Activated CD4-positive, alpha-beta T cell treated with anti-CD3 and anti-CD28 coated beads, Interleukin-2, amount 10 ng/mL, durations not matched to agents 24 days and 14 days (primary cell): ENCODE measurements around the gene IFT57. TPM values are rescaled to one million over a fixed set of nuclear protein-coding genes. Genes with fewer than 3 reads are reported as not detected.
A peak's percentile ranks its signal among the peaks of the same experiment; 100 is the strongest.

Experiments used
- DNase-seq: peaks from one replicate; pipeline ENCODE4 v3.0.0; 2022
- H3K27ac Mint-ChIP-seq: one replicate; pipeline ENCODE4 v1.8.0; 2022; ENCODE audit warnings: mild to moderate bottlenecking, mixed read lengths
- H3K27me3 Mint-ChIP-seq: one replicate; pipeline ENCODE4 v1.8.0; 2022; ENCODE audit warnings: mixed read lengths
- H3K36me3 Mint-ChIP-seq: one replicate; pipeline ENCODE4 v1.8.0; 2022; ENCODE audit warnings: low read depth, mild to moderate bottlenecking, mixed read lengths
- H3K4me1 Mint-ChIP-seq: one replicate; pipeline ENCODE4 v1.8.0; 2021; ENCODE audit warnings: mixed read lengths
- H3K4me3 Mint-ChIP-seq: one replicate; pipeline ENCODE4 v1.8.0; 2022; ENCODE audit warnings: mild to moderate bottlenecking, moderate library complexity, mixed read lengths
- H3K9me3 Mint-ChIP-seq: one replicate; pipeline ENCODE4 v1.8.0; 2021; ENCODE audit warnings: mixed read lengths
- intact Hi-C: fragments of 100-400 bp; cut with micrococcal nuclease; formaldehyde crosslinking; loops from one replicate; pipeline ENCODE4 v1.15.1; 2023
- total RNA-seq: library from RNA; stranded (reverse); gene quantifications from 2 replicates; pipeline ENCODE4 v1.2.3, GENCODE V29; 2022

Gene IFT57
- total RNA-seq, 1 donor from 2014 or later, result 26.6 TPM

DNA sequence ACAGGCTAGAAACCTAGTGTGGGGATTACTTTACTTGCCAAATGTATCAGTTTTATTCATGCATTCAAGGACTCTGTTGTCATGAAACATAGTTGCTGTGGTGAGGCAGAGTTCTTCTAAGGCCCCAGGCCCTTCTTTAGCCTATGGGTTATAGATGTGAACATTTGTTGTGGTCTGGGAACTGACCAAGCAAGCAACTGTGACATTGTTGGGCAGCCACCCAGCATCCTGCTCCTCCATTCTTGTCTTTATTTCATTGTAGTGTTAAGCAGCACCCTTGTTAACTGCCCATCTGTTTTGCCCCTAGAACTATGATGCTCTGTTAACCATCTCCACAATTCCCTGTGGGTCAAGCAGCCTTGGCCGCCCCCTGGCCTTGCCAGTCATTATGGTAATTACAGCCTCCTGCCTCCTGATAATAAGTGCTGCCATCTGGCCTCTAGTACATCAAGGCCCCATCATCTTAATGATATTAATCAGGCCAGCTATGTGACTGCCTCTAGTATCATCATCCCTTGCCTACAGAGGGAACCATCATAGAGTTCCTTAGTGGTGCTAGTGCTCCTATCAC is 12.2 kb upstream of the IFT57 start:
- DNase-seq, result no peak
- intact Hi-C loops, result no loop called here
- Mint-ChIP-seq H3K27ac (no peak overlapping the region), H3K36me3 (no peaks in the 10 kb centered on the region), H3K9me3 (peaks cover 18% of the 10 kb centered on the region), H3K4me3 (no peak overlapping the region), H3K27me3 (peaks cover 2% of the 10 kb centered on the region), H3K4me1 (no peaks in the 10 kb centered on the region)

DNA sequence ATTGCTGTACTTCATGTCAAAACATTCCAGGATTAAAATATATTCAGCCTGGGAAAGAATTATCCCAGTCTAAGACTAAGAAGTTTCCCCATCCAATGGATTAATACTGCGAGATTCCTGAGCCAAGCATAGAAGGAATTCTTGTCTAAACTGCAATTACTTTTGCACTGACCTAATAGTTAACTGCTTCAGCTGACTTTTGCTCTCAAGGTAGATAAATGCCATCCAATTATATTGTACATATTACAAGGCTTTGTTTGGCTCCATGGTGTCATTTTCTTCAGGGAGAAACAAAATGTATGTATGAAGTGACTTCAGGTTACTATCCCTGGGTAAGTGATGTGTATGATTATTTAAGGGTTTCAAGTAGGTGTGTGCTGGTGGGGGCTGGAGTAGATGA is 6.1 kb upstream of the IFT57 start:
- H3K4me3 Mint-ChIP-seq, result no peak overlapping the region
- H3K36me3 Mint-ChIP-seq, result no peaks in the 10 kb centered on the region
- intact Hi-C loops, result no loop called here

DNA sequence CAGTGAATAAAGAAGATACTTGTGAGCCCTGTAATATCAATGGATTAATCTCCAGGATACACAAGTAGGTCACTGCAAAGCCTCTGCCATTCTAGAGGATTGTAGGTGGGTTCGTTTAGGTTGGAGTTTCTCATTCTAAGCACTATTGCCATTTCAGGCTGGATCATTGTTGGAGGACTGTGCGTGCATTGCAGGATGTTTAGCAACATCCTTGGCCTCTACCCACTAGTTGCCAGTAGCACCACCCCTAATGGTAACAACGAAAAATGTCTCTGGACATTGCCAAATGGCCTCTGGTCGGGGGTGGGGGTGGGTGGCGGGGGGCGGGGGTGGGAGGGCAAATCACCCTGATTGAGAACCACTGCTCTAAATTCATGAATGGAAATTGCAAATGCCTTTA is 4.9 kb upstream of the IFT57 start:
- Mint-ChIP-seq H3K4me3 (no peak overlapping the region), H3K27me3 (peaks cover 2% of the 10 kb centered on the region), H3K36me3 (peaks cover 1% of the 10 kb centered on the region), H3K27ac (no peak overlapping the region), H3K4me1 (peaks cover 23% of the 10 kb centered on the region), H3K9me3 (peaks cover 11% of the 10 kb centered on the region)
- intact Hi-C loops, result no loop called here
- DNase-seq, result no peak

More for the DNA sequence above, 6.1 kb upstream of the IFT57 start:
- Mint-ChIP-seq H3K4me1 (peaks cover 15% of the 10 kb centered on the region), H3K9me3 (peaks cover 11% of the 10 kb centered on the region), H3K27ac (no peak overlapping the region), H3K27me3 (peaks cover 2% of the 10 kb centered on the region)
- DNase-seq, result no peak

DNA sequence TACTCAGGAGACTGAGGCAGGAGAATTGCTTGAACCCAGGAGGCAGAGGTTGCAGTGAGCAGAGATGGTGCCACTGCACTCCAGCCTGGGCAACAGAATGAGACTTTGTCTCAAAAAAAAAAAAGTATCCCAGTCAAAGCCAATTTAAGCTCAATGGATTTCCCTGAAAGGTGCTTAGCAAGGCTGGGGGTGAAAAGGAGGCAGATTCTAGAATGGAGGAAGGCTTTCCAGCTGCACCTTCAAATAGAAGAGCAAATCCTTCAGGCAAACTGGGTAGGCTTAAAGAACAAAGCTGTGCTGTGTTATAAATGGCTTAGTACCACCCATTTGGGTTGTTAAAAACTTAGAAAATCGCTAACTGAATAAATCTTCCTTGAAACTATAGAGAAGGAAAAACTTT is 3.0 kb upstream of the IFT57 start:
- DNase-seq, result no peak
- no peaks in the 10 kb centered on the region for H3K27me3 Mint-ChIP-seq
- peaks cover 40% of the 10 kb centered on the region for H3K4me1 Mint-ChIP-seq
- no peak overlapping the region for H3K4me3 Mint-ChIP-seq
- H3K27ac Mint-ChIP-seq, result no peak overlapping the region
- intact Hi-C loops, result no loop called here
- H3K9me3 Mint-ChIP-seq, result peaks cover 2% of the 10 kb centered on the region
- H3K36me3 Mint-ChIP-seq, result peaks cover 3% of the 10 kb centered on the region

DNA sequence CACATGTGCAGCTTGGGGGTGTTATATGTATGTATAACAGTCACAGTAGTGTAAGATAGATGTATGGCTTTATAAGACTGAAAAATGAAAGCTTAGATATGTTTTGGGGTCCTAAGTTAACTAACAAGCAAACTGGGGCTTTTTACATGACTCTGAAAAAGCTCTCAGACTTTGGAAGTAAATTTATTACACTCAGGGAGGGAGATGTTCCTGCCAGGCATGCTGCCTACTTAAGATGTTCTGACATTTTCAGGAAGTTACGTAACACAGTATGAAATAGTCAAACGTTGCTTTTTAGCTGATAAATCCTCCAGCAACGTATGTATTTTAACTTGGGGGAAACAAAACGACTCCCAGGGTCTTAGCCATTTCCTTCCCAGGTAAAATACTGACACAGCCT is 1.7 kb upstream of the IFT57 start:
- no peak for DNase-seq
- intact Hi-C loops, result loop anchor here (2.0 to 5.0 kb wide), 8 partner anchors 89 to 613 kb away; no protein-coding TSS in a partner anchor
- H3K9me3 Mint-ChIP-seq, result no peaks in the 10 kb centered on the region

DNA sequence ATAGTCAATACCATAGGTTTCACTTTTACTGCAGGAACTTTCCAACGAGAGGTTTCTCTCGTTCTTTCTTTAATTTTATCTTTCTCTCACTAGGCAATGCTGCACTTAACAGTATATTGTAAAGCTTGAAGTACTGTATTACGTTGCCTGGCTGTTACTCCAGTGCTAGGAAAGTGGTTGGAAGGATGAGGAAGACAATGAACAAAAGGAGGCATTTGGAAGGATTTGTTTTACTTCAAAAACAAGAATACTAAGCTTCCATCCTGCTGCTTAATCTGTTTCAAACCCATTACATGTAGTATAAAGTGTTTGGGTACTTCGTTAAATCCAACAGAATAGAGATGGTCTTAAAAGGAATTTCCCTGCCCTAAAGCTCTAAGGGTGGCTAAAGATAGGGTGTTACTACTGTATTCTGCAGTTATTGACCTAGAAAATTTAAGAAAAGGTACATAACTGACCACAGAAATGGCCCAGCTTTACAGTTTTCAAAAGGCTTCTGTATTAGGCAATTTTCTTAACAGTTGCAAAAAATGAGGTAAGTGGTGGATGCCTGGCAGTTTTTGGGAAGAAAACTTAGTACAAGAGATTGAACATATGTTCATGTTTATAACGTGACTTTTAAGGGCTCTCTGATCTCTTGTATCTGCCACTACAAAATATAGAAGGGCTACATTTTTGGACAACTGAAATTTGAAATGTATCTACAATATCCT is 785 bp upstream of the IFT57 start:
- intact Hi-C loops, result loop anchor here (1.0 to 5.0 kb wide), 11 partner anchors 70 to 614 kb away; partner anchors contain the start of genes CIP2A and DZIP3
- Mint-ChIP-seq H3K36me3 (peaks cover 4% of the 10 kb centered on the region), H3K9me3 (no peaks in the 10 kb centered on the region), H3K27me3 (no peaks in the 10 kb centered on the region), H3K27ac (peak overlapping the region; percentile 95), H3K4me3 (peak overlapping the region; percentile 100), H3K4me1 (peaks cover 46% of the 10 kb centered on the region)
- DNase-seq, result no peak

More for the DNA sequence above, 1.7 kb upstream of the IFT57 start:
- peaks cover 3% of the 10 kb centered on the region for H3K36me3 Mint-ChIP-seq
- no peaks in the 10 kb centered on the region for H3K27me3 Mint-ChIP-seq
- peak overlapping the region; percentile 100 for H3K4me3 Mint-ChIP-seq
- peaks cover 46% of the 10 kb centered on the region for H3K4me1 Mint-ChIP-seq
- H3K27ac Mint-ChIP-seq, result peak overlapping the region; percentile 95

DNA sequence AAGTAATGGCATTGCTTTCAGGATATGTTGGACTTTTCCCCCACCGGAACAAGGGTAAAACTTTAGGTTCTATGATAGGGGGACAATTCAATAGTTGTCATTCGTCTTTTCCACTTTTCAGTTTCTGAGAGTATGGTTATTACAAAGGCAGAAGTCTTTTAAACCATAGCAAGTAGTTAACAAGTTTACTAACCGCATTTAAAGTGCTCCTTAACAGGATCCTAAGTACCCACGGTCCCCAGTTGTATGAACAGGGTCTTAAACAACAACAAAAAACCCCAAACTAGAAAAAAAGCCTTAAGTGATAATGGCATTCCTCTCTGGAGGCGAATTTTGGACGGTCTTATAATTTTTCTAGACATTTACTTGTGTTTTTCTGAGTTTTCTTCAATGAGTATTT is 831 bp downstream of the IFT57 start:
- intact Hi-C loops, result loop anchor here (5.0 kb wide), 4 partner anchors 186 to 616 kb away; no protein-coding TSS in a partner anchor
- H3K36me3 Mint-ChIP-seq, result peaks cover 10% of the 10 kb centered on the region
- peak overlapping the region; percentile 100 for H3K4me3 Mint-ChIP-seq
- H3K27me3 Mint-ChIP-seq, result no peaks in the 10 kb centered on the region
- H3K4me1 Mint-ChIP-seq, result peaks cover 50% of the 10 kb centered on the region
- H3K9me3 Mint-ChIP-seq, result no peaks in the 10 kb centered on the region
- H3K27ac Mint-ChIP-seq, result peak overlapping the region; percentile 95
- peak; percentile 60 for DNase-seq

DNA sequence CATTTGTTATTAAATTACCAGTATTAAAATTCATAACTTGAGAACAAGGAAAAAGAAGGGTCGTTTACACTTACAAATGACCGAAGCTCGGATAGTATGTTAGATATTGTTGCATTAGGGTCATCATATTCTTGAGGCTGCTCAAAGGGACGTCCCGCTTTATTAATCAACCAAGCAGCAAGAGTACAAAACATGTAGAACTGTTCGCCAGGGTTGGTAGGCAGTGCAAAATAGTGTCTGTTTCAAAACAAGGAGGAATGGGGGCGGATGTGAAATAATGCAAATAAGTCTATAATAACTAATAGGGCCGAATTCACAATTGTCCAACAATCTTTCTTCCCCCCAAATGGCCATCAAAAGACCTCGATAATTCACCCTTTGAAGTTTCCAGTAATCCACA is 2.9 kb downstream of the IFT57 start:
- Mint-ChIP-seq H3K4me3 (no peak overlapping the region), H3K9me3 (peaks cover 4% of the 10 kb centered on the region), H3K27ac (no peak overlapping the region), H3K4me1 (peaks cover 53% of the 10 kb centered on the region), H3K27me3 (no peaks in the 10 kb centered on the region), H3K36me3 (peaks cover 16% of the 10 kb centered on the region)
- intact Hi-C loops, result no loop called here
- DNase-seq, result no peak

DNA sequence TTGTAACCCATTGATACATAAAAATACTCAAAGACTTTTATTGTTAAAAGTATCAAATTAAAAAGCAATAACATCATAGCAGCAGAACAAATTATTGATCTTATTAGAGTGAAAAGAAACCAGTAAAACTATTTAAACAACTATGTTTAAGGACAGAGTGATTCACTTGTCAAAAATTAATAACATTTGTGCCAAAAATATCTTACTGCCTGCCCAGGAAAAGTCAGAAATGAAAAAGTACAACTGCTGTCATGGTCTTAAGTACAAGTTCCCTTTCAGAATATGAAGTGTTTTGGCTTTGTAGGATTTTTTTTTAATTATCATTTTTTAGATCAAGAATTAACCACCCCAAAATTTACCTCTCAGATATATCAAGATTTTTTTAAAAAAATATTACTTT is 3.4 kb downstream of the IFT57 start:
- no peak for DNase-seq
- Mint-ChIP-seq H3K4me3 (no peak overlapping the region), H3K27ac (no peak overlapping the region), H3K4me1 (peaks cover 48% of the 10 kb centered on the region), H3K36me3 (peaks cover 19% of the 10 kb centered on the region), H3K27me3 (no peaks in the 10 kb centered on the region), H3K9me3 (peaks cover 4% of the 10 kb centered on the region)
- intact Hi-C loops, result no loop called here

DNA sequence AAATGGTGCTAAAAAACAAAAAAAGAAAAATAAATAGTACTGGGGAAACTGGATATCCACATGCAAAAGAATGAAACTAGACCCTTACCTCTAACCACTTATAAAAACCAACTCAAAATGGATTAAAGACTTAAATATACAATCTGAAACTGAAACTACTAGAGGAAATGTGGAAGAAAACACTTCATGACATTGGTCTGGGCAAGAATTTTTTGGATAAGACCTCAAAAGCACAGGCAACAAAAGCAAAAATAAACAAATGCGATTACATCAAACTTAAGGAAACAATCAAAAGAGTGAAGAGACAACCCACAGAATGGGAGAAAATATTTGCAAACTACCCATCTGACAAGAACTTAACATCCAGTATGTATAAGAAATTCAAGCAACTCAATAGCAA is 6.4 kb downstream of the IFT57 start:
- Mint-ChIP-seq H3K9me3 (peaks cover 4% of the 10 kb centered on the region), H3K4me1 (peaks cover 23% of the 10 kb centered on the region), H3K4me3 (peak overlapping the region; percentile 32), H3K36me3 (peaks cover 36% of the 10 kb centered on the region), H3K27me3 (no peaks in the 10 kb centered on the region), H3K27ac (no peak overlapping the region)
- intact Hi-C loops, result no loop called here
- no peak for DNase-seq

DNA sequence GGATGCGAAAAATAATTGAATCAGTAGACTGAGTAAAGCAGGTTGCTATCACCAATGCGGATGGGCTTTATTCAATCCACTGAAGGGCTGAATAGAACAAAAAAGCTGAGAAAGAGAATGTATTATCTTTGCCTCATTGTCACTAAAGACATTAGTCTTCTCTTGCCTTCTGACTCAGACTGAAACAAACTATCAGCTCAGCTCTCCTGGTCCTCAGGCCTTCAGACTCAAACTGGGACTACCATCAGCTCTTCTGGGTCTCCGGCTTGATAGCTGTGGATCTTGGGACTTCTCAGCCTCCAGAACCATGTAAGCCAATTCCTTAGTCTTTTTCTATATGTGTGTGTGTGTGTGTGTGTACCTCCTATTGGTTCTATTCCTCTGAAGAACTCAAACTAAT is 12.6 kb downstream of the IFT57 start:
- Mint-ChIP-seq H3K27ac (no peak overlapping the region), H3K27me3 (no peaks in the 10 kb centered on the region), H3K4me1 (peaks cover 6% of the 10 kb centered on the region), H3K4me3 (no peak overlapping the region), H3K36me3 (peaks cover 51% of the 10 kb centered on the region), H3K9me3 (peaks cover 11% of the 10 kb centered on the region)
- intact Hi-C loops, result no loop called here
- no peak for DNase-seq

DNA sequence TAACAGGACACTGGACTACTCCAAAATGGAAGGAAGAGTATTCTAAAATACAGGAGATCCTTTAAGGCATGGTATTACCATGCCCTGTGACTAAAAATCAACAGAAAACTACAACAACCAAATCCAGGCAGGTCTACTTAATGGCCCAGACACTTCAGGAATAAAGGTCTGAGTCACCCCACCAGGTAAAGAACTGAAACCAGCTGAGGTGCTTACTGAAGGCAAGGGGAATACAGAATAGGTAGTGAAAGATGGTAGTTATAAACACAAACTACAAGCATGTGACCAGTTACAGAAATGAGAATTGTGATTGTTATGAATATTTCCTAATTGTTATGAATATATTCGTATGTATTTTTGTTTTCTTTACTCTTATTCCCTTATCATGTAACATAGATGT is 13.4 kb downstream of the IFT57 start:
- peaks cover 51% of the 10 kb centered on the region for H3K36me3 Mint-ChIP-seq
- intact Hi-C loops, result no loop called here
- no peak overlapping the region for H3K27ac Mint-ChIP-seq
- DNase-seq, result no peak
- no peak overlapping the region for H3K4me3 Mint-ChIP-seq
- no peaks in the 10 kb centered on the region for H3K27me3 Mint-ChIP-seq
- H3K4me1 Mint-ChIP-seq, result peaks cover 6% of the 10 kb centered on the region
- H3K9me3 Mint-ChIP-seq, result peaks cover 11% of the 10 kb centered on the region

DNA sequence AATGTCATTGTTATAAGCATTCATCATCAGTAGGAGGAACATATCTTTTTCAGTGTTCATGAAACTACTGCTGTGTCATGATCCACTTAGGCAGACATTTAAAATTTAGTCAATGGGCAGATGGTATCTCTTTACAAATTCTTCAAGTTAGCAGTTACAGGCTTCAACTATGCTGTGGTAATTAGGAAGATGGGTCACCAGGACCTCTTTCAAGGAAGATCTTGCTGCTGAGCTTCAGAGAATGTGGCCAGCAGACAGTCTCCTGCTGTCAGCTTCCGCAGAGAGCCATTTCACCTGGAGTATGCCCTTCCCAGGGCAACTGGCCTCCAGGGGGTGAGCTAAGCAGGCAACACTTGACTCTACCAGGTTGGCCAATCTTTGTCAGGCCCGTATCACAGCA is 19.4 kb downstream of the IFT57 start:
- Mint-ChIP-seq H3K4me1 (peaks cover 8% of the 10 kb centered on the region), H3K9me3 (peaks cover 14% of the 10 kb centered on the region), H3K36me3 (peaks cover 17% of the 10 kb centered on the region), H3K27ac (no peak overlapping the region), H3K4me3 (no peak overlapping the region), H3K27me3 (no peaks in the 10 kb centered on the region)
- DNase-seq, result no peak
- intact Hi-C loops, result no loop called here

DNA sequence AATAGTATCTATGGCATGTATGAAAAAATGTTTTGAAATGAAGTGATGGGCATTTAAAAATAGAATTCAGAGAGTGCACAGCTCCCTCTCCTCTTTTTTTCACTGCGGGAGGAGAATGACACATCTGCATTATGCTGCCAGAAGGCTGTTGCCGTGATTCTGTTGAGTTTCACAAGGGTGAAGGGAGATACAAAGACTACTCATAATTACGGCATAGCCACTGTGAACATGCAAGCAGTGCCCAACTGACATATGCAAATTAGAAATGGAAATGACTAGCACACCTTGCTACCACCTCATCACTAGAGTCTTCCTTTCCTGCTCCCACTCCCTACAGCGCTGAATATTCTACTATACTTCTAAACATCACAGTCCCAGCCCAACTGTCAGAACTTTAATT is 20.1 kb downstream of the IFT57 start:
- no peaks in the 10 kb centered on the region for H3K27me3 Mint-ChIP-seq
- no peak overlapping the region for H3K4me3 Mint-ChIP-seq
- no peak overlapping the region for H3K27ac Mint-ChIP-seq
- no peak for DNase-seq
- intact Hi-C loops, result no loop called here
- H3K4me1 Mint-ChIP-seq, result peaks cover 8% of the 10 kb centered on the region
- peaks cover 15% of the 10 kb centered on the region for H3K36me3 Mint-ChIP-seq
- H3K9me3 Mint-ChIP-seq, result peaks cover 12% of the 10 kb centered on the region
